HG03095 (cell line): ENCODE measurements around the gene ARSI.

Experiments
- ATAC-seq: cut with Tn5 transposase; IDR thresholded peaks from one replicate; pipeline ENCODE4 v1.9.1; 2021; ENCODE audit warnings: moderate library complexity; ENCODE audit not compliant: unreplicated experiment

ARSI gene

GRCh38 chr5:150309101-150309885 is 6.6 kb upstream of the ARSI start:
- no peak for ATAC-seq

GRCh38 chr5:150307617-150308426 is 5.1 kb upstream of the ARSI start:
- ATAC-seq, result no peak

- no peak for ATAC-seq
These were observed 4.1 kb upstream of the ARSI start for GRCh38 chr5:150306775-150307174.

- no peak for ATAC-seq
These were observed 2.9 kb upstream of the ARSI start for GRCh38 chr5:150305557-150305956.

GRCh38 chr5:150305095-150305494 is 2.4 kb upstream of the ARSI start:
- ATAC-seq, result no peak

GRCh38 chr5:150304481-150305081 is 1.9 kb upstream of the ARSI start:
- ATAC-seq, result no peak

- ATAC-seq, result no peak
These were observed 1.1 kb upstream of the ARSI start for GRCh38 chr5:150303660-150304386.

GRCh38 chr5:150303070-150303615 is 438 bp upstream of the ARSI start:
- no peak for ATAC-seq

GRCh38 chr5:150301901-150302300 is 804 bp downstream of the ARSI start:
- ATAC-seq, result no peak

- no peak for ATAC-seq
These were observed 1.6 kb downstream of the ARSI start for GRCh38 chr5:150301170-150301505.

- no peak for ATAC-seq
These were observed 2.1 kb downstream of the ARSI start for GRCh38 chr5:150300496-150301169.

- ATAC-seq, result no peak
These were observed 3.0 kb downstream of the ARSI start for GRCh38 chr5:150299571-150300327.

GRCh38 chr5:150298701-150299451 is 3.8 kb downstream of the ARSI start:
- ATAC-seq, result no peak

GRCh38 chr5:150297934-150298595 is 4.6 kb downstream of the ARSI start:
- ATAC-seq, result no peak

GRCh38 chr5:150297236-150297890 is 5.3 kb downstream of the ARSI start:
- ATAC-seq, result no peak

GRCh38 chr5:150296496-150296895 is 6.2 kb downstream of the ARSI start:
- ATAC-seq, result no peak

- ATAC-seq, result no peak
These were observed 6.8 kb downstream of the ARSI start for GRCh38 chr5:150295741-150296486.
